DMS153 (cell line): ENCODE measurements around the gene PCSK6.
"Not testable (repeated sequence)": the region's sequence is repeated elsewhere in the genome, so short reads cannot be mapped to it uniquely, and the experiment has no call there.

Experiments used
- DNase-seq: peaks from one replicate; lab custom pipeline; 2025; lab: John Stamatoyannopoulos, UW

Gene PCSK6

DNA sequence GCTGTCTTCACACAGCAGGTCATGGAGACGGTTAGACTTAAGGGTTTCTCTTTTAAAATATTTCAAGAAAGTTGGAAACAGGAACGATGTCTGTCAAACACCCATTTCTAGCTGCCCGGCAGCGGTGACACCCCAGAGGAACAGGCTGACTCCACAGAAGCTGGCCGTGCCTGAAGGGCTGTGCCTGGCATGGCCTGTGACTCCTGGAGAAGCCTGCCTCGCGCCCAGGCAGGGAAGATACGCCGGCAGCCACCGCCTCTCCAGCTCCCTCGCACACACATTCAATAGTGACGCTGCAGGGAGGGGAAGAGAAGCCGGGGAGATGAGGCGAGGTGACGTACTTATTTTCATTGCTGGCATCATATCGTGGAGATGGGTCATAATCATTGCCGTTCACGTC is 59.9 kb downstream of the PCSK6 start:
- DNase-seq, result no peak

DNA sequence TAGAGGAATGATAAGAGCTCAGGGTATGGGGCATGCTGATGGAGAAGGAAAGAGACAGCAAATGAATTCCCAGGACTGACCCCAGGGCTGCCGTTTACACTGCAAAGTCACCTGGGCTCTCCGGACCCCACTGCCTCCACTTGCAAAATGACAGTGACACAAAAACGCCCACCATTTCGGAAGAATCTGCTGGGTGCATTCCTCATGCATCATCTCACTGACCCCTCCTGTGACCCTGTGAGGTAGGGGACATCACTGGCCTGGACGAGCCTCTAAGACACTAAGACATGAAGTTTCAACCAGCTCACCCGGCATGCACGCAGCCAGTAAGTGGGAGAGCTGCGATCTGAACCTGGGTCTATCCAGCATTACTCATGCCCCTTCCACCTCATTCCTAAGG is 60.3 kb downstream of the PCSK6 start:
- no peak for DNase-seq

DNA sequence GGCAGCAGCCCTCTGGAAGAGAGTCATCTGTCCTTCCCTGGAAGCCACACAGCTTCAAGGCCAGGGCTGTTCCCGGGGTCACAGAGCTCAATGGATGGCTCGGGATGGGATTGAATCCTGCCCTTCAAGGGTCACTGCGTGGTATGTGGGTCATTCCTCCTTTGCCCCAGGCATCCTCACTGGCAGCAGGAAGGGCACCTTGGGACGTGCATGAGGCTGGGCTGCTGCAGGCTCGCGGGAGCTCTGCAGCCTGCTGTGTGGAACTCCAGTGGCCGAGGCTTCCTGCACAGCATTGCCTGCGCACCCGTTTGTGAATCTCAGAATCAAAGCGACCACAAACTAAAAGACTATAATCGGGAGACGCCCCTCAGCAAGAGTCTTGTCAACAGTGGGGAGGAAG is 60.7 kb downstream of the PCSK6 start:
- DNase-seq, result no peak

DNA sequence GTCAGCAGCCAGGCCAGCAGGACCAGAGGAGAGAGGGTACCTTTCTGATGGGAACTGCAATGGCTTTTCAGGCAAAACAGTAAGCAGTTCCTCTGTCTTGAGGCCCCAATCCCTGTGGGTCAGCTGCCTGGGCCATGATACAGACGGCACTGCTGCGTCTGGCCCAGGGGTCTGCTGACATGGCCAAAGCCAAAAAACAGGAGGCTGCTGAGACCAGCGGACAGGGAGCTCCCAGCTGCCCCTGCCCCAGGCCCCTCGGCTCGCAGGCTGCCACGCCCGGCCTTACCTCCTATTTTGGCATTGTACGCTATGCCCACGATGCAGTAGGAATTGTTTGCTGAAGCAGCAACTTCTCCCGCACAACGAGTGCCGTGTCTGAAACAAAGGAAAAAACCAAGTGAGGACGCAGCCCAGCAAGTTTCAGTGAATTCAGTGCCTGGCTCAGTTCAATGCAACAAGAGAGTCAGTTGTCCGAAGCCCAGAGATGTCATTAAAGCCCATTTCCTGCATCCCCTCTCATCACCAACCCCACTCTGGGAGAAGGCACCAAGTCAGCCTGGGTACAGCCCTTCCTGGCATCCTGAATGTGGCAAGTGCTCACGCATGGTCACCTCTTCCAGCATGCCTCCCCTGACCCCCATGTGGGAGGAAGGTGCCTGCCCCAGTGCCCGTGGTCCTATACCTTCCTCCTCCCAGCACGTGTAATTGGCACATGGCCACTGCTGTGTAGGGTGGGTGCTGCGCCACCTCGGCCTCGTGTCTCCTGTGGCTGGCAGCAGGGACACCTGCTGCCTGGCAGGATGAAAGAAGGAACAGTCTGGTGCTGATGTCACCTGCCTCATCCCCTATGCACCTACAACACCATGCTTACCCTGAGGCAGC is 61.7 kb downstream of the PCSK6 start:
- DNase-seq, result peak; percentile 6

DNA sequence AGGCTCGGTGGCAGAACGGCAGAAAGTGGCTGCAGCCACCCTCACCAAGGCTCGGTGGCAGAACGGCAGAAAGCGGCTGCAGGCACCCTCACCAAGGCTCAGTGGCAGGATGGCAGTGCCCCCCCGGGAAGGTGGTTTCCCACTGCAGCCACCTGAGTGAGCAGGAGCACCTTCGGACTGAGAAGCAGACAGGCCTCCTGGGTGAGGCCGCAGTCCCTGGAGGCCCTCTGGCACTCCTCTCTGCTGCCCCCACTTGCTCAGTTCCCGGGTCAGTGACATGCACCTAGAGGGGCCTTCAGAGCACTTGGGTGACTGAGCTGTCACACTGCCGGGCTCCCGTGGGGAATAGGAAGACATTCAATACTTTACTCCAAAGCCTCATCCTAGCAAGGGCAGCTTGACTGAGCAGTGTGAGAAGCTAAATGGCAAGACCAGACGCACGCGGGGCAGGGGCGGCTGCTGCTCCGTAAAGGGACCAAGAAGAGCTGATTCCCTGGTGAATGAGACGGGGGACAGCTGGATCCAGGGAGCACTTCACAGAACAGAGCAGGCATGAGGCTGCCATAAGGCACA is 62.7 kb downstream of the PCSK6 start:
- no peak for DNase-seq

DNA sequence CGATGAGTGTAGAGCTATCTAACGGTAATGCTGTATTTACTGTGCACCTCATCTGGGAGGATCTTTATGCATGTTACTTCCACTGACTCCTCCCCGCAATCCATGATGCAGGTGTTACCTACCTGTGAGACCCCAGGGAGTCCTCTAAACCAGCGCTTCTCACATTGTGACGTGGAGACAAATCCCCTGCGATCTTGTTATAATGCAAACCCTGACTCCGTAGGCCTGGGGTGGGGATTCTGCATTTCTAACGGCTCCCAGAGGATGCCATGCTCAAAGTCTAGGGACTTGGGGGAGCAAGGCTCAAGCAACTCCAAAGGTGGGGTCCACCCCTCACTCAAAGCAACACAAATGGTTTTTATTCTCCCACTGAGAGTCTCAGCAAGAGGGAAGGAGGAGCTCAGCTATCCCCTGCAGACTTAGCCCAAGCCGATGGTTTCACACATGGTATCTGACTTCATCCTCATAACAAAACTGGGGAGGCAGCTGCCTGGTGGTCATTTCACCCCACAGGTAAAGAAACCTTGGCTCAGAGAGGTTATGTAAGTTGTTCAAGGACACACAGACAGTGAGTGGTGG is 63.6 kb downstream of the PCSK6 start:
- DNase-seq, result no peak

DNA sequence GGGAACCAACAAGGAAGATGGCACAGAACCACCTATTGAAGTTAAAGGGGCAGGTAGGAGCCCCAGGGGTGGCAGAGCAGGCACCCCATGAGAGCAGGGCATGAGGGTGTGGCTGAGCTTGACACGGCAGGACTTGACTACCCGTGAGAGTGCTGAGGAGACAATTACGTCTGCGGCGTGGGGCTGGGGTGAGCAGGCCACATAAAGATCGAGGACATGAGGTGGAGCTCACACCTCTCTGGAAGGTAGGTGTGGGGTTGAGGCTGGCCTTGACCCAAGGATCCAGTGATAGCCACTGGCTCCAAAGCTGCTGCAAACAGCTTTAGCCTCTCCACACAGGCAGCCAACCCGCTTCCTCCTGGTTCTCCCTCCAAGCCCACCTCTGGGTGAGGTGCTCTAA is 64.5 kb downstream of the PCSK6 start:
- DNase-seq, result no peak

DNA sequence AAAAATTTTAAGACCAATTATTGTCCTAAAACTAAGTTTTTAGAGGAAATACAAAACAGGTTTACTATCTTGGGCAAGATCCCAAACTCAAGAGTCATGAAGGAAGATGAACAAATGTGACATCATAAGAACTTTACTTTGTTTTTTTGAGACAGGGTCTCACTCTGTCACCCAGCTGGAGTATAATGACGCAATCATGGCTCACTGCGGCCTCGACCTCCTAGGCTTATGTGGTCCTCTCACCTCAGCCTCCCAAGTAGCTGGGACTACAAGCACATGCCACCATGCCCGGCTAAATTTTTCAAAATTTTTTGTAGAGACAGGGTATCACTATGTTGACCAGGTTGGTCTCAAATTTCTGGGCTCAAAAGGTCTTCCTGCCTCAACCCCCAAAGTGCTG is 69.3 kb downstream of the PCSK6 start:
- no peak for DNase-seq

DNA sequence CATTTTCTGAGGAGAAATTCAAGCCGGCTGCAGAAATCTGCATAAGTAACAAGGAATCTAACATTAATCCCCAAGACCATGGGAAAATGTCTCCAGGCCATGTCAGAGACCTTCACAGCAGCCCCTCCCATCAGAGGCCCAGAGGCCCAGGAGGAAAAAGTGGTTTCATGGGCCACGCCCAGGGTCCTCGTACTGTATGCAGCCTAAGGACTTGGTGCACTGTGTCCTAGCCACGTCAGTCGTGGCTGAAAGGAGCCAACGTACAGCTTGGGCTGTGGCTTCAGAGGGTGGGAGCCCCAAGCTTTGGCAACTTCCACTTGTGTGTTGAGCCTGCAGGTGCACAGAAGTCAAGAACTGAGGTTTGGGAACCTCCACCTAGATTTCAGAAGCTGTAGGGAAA is 73.0 kb downstream of the PCSK6 start:
- not testable (repeated sequence) for DNase-seq

DNA sequence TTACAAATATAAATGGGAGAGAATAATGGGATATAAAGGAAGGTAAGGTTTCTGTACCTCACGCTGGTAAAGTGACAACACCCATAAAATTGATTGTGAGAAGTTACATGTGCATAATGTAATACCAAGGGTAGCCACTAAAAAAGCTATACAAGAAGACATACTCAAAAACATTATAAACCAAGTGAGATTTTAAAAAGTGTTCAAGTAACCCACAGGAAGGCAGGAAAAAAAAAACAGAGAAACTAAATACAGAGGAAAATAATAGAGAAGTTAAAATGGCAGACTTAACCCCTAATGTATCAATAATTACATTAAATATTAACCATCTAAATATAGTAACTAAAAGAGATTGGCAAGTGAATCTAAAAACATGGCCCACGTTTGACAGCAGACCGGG is 76.3 kb downstream of the PCSK6 start:
- DNase-seq, result no peak

DNA sequence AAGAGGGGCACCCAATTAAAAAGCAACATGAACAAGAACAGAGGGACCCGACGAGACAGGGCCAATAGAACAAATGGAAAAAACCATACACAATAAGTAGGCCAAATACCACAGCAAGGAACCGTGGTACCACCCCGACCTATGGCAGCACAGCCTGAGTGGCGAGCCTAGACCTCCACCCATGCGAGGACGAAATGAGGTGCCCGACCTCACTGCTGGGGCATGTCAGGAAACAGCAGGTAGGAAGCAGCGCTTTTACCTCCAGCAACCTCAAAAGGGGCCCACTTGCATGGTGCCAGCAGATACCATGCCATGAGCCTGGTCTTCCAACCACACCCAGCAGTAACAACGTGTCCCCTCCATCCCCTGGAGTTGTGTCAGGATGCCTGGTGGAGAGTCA is 77.9 kb downstream of the PCSK6 start:
- no peak for DNase-seq

DNA sequence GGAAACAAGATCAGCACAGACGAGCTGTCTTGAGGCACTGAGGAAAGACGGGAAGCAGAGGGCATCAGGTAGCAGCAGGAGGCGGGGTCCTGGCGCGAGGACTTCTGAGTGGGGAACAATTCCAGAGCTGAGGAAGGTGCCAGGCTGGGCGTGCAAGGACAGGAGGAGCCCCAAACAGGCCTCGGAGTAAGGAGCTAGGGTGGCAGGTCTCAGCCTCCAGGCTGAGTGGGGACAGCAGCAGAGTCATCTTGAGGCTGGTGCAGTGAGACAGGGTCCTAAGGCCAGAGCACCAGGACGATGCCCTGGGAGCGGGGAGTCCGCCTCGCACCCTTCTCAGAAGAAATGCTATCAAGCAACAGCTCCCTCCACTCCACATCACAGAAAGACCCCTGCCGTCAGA is 78.4 kb downstream of the PCSK6 start:
- no peak for DNase-seq

DNA sequence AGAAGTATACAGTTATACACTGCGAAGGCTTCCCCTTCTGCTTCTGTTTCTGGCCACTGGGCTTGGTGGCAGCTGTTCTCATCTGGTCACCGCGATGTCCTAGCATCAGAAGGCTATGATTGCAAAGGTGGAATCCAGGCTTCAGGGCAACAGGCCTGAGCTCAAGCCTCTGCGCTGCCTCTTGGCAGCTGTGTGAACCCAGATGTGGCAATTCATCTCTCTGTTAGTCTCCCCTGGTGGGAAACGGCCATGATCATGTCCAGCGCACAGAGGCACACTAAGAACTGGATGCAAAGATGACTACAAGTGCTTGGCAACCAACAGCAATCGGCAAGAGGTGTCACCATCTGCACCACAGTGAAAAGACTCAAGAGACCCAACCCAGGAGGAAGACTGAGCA is 78.9 kb downstream of the PCSK6 start:
- DNase-seq, result no peak

DNA sequence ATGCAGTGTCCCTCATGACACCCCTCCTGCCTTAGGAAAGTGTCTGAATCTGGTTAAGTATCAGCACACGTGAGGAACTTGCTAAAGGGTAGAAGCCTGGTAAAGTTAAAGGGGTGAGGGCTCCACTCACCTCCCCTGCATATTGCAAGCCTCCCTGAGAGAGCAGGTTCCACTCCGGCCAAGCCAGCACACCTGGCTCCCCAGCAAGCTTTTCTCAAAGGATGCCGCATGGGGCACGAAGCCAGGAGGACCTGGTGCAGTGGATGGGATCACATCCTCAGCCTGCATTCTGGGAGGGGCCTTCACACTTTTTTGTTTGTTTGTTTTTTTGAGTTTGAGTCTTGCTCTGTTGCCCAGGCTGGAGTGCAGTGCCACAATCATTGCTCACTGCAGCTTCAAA is 79.9 kb downstream of the PCSK6 start:
- DNase-seq, result no peak

DNA sequence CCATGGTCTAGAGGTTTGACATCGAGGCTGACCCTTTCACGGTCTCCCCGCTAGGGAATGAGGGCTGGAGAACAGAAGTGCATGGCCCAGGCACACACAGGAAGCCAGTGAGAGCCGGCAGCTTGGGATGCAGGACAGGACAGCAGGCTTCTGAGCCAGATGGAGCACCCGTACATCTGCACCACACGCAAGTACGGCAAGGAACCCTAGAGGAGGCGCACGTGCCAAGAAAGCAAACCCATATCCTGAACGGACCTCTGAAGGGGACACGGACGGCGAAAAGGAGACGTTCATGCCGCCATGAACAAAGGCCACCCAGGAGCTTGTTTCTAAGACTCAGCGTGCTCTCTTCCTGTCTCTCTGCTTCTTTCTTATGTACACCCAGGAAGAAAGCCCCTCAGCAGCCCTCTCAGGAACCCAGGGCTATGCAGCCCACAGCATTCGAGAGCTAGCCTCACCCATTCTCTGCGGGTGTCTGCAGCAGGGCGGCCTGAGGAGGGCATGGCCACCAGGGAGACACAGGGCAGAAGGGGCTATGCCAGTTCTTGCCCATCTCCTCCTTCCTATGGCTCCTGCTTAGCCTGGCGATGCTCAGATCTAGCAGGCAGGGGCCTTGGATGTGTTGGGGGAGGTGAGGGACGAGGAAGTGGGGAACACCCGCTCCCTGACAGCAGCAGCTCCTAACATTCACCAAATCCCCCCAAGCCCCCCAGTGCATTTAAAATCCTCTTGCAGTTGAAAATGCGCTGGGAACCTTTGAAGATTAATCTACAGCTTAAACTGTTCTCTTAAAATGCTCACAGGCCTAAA is 81.3 kb downstream of the PCSK6 start:
- DNase-seq, result no peak

DNA sequence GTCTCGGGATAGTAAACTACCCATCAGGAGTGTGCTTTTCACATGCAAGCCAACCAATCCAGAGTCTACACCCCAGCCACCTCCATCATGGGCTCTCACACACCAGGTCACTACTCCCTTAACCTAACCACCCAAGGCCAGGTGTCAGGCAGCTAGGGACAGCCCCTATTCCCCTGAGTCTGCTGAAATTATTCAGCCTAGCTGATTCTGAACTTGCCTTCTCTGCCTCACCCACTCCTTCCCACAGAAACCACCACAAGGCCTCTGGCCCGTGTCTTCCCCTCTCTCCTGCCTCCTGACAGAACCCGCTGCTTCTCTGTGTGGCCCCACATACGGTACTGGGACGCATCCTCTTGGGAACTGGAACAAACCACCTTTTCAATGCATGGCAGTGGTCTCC is 82.1 kb downstream of the PCSK6 start:
- DNase-seq, result no peak

DNA sequence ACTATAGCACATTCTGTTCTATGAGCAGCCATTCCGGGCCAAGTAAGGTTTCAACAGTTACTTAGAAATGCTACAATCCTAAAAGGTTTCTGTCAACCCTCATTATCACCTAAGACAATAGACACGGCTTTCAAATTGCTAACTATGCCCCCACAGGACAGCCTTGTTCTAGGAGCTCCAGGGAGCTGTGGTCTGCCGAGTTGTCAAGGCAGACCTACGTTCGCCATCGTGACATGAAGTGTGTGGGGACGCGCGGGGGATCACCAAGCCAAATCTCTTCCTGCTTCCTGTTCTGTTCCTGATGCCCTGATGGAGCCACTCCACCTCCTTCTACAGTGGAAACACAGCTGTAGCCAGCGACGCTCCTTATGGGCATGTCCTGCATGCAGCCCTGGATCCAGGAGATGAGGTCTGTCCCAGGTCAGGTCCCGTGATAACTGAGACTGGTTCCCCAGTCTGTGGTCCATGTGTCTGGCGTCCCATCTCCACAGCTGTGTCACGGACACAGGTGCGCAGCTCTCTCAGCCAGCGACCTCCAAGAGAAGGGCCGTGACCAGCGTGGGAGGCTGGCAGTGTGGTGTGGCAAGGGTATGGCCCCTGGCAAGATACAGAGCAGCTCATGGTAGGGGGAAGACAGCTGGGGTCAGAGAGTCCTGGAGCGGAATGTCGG is 82.8 kb downstream of the PCSK6 start:
- no peak for DNase-seq

DNA sequence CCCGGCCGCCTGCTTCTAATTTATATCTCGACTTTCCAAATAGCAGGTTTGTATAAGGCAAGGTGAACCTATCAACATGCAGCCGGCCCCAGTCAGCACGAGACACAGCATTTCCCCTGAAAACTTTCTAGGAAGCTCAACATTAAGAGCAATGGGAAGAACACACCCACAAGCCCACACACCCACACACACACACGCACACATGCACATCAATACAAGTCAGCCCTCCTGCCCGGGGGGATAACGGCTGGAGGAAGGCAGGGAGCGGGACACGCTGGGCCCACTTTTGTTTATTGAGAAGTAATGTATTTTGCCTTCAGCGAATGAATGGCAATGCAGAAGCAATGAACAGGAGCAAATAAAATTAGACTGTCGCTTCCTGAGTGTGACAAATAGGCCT is 83.5 kb downstream of the PCSK6 start:
- no peak for DNase-seq

DNA sequence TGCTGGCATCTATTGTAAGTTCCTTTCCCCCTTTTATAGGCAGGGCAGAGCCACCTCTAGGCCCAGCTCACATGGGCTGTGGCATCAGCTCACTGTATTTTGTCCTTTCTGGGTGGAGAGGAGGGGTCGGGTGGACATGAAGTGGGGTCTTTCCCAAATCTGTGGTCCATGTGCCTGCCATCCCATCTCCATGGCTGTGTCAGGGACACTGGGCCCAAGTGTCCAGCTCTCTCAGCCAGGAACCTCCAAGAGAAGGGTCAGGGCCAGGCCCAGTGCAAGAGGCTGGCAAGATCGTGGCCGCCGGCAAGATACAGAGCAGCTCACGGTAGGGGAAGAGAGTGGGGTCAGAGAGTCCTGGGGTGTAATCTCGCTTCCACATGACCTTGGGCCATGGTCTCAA is 85.3 kb downstream of the PCSK6 start:
- DNase-seq, result no peak

DNA sequence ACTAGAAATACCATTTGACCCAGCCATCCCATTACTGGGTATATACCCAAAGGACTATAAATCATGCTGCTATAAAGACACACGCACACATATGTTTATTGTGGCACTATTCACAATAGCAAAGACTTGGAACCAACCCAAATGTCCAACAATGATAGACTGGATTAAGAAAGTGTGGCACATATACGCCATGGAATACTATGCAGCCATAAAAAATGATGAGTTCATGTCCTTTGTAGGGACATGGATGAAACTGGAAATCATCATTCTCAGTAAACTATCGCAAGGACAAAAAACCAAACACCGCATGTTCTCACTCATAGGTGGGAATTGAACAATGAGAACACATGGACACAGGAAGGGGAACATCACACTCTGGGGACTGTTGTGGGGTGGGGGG is 86.6 kb downstream of the PCSK6 start:
- not testable (repeated sequence) for DNase-seq

DNA sequence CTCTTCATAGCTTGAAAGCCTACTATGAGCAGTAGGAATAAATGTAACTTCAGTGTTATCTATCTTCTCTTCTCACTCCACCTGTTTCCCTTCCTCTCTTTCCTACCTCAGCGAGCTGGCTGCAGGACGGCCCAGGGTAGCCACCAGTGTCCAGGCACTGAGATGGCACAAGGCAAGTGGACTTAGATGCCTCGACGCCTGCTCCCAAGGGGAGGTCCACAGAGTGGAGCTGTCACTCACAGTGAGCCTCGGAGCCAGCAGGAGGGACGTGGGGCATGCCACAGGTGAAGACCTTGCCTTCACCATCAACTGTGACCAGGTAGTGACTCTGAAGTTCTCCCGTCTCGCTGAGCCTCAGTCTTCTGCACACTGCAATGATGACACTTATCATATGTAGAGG is 88.2 kb downstream of the PCSK6 start:
- no peak for DNase-seq

DNA sequence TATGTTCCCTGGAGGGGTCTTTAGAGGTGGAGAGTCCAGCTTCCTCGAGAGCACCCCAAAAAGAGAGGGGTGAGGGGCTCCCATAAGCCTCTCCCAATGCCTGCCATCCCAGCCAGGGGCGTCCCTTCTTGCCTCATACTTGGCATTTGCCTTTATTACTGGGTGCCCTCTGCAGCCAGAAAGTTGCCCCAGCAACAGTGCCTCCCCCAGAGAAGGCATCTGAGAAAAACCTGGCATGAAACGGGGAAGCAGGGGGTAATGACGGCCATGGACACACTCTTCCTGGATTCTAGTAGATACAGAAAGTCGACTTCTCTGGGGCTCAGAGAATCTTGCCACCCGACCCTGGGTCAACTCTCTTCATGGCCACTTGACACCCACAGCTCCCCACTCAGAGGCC is 90.1 kb downstream of the PCSK6 start:
- no peak for DNase-seq
